SU-DHL-6 (cell line): ENCODE results near the gene CLIC6.

Experiments
- H2AFZ ChIP-seq: fragments of 200-600 bp; sonication (generic); 2 replicates; pipeline ENCODE4 v1.6.1; 2014; ENCODE audit warnings: low read depth, mild to moderate bottlenecking, moderate library complexity, mixed read lengths, antibody characterized with exemption, low read length; ENCODE audit not compliant: severe bottlenecking
- H3F3A ChIP-seq: fragments of 200-600 bp; shearing (Covaris generic); 2 replicates; pipeline ENCODE4 v1.6.0; 2016; ENCODE audit warnings: antibody characterized with exemption, mild to moderate bottlenecking; ENCODE audit not compliant: insufficient read depth
- H3K27ac ChIP-seq: fragments of 200-600 bp; sonication (generic); 2 replicates; pipeline ENCODE4 v1.5.1; 2016; ENCODE audit warnings: low read depth, mild to moderate bottlenecking, low read length, moderate library complexity, mixed read lengths
- H3K27me3 ChIP-seq: fragments of 200-600 bp; sonication (generic), shearing (Covaris generic); 2 replicates; pipeline ENCODE4 v1.6.0; 2014; ENCODE audit warnings: mild to moderate bottlenecking, low read length
- H3K36me3 ChIP-seq: fragments of 200-600 bp; sonication (generic); 2 replicates; pipeline ENCODE4 v1.6.1; 2014; ENCODE audit warnings: mild to moderate bottlenecking, low read length, mixed read lengths
- H3K4me2 ChIP-seq: fragments of 300-600, 200-600 bp; shearing (Covaris generic), sonication (generic); 2 replicates; pipeline ENCODE4 v1.6.0; 2014; ENCODE audit warnings: low read length, low read depth, mild to moderate bottlenecking; ENCODE audit not compliant: poor library complexity, severe bottlenecking
- H3K4me3 ChIP-seq: fragments of 200-600 bp; sonication (generic); 2 replicates; pipeline ENCODE4 v1.5.1; 2014; ENCODE audit warnings: antibody characterized with exemption, low read length, mild to moderate bottlenecking, mixed read lengths; ENCODE audit not compliant: insufficient read depth, poor library complexity, severe bottlenecking
- H3K79me2 ChIP-seq: fragments of 200-600 bp; sonication (generic); 2 replicates; pipeline ENCODE4 v1.6.1; 2014; ENCODE audit warnings: mild to moderate bottlenecking, low read length, moderate library complexity; ENCODE audit not compliant: insufficient read depth
- H3K9ac ChIP-seq: fragments of 200-600 bp; sonication (generic); 2 replicates; pipeline ENCODE4 v1.7.0; 2014; ENCODE audit warnings: mild to moderate bottlenecking, low read length
- H3K9me2 ChIP-seq: fragments of 200-600 bp; sonication (generic); replicated peaks from 2 replicates; pipeline ENCODE4 v1.6.1; 2014; ENCODE audit warnings: low read length; ENCODE audit not compliant: insufficient read depth
- H3K9me3 ChIP-seq: fragments of 200-600 bp; sonication (generic); 2 replicates; pipeline ENCODE4 v1.6.1; 2014; ENCODE audit warnings: low read length, mixed read lengths; ENCODE audit not compliant: insufficient read depth
- H4K20me1 ChIP-seq: fragments of 200-600 bp; sonication (generic); 2 replicates; pipeline ENCODE4 v1.6.1; 2014; ENCODE audit warnings: low read depth, mild to moderate bottlenecking, antibody characterized with exemption, low read length, moderate library complexity, mixed read lengths
- CTCF ChIP-seq: fragments of 200-600 bp; sonication (generic); IDR thresholded peaks from one replicate; pipeline ENCODE4 v1.5.1; 2017; ENCODE audit warnings: antibody characterized with exemption, mild to moderate bottlenecking, low read length, moderate library complexity; ENCODE audit not compliant: insufficient read depth, poor library complexity, severe bottlenecking
- EZH2phosphoT487 ChIP-seq: fragments of 200-600 bp; sonication (generic), shearing (Covaris generic); conservative IDR thresholded peaks from 2 replicates; pipeline ENCODE4 v1.6.1; 2018; ENCODE audit warnings: mild to moderate bottlenecking, antibody characterized with exemption, low read length, moderate library complexity, mixed read lengths

The CLIC6 gene

DNA sequence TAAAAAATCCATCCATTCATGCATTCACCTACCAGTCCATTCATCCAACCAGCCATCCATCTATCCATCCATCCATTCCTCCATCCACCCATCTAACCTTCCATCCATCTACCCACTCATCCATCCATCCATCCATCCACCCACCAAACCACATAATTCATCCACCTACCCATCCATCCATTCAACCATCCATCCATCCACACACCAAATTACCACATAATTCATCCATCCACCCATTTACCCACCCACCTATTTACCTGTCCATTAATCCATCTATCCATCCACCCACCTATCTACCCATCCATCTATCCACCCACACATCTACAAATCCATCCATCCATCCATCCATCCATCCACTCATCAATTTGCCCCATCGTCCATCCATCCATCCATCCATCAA is 71.4 kb downstream of the CLIC6 start:
- H3K36me3 ChIP-seq = no peaks in the 10 kb centered on the region
- H3K9ac ChIP-seq = no peak overlapping the region
- H3K4me2 ChIP-seq = no peak overlapping the region
- H3K9me2 ChIP-seq = no peaks in the 10 kb centered on the region
- no peaks in the 10 kb centered on the region for H3K9me3 ChIP-seq
- H2AFZ ChIP-seq = no peak overlapping the region
- no peaks in the 10 kb centered on the region for H3F3A ChIP-seq
- H3K27ac ChIP-seq = no peak overlapping the region
- no peak overlapping the region for H3K4me3 ChIP-seq
- no peaks in the 10 kb centered on the region for H3K79me2 ChIP-seq
- TF ChIP-seq EZH2phosphoT487 = no peak
- no peak for TF ChIP-seq CTCF
- H4K20me1 ChIP-seq = no peaks in the 10 kb centered on the region
- H3K27me3 ChIP-seq = no peaks in the 10 kb centered on the region

DNA sequence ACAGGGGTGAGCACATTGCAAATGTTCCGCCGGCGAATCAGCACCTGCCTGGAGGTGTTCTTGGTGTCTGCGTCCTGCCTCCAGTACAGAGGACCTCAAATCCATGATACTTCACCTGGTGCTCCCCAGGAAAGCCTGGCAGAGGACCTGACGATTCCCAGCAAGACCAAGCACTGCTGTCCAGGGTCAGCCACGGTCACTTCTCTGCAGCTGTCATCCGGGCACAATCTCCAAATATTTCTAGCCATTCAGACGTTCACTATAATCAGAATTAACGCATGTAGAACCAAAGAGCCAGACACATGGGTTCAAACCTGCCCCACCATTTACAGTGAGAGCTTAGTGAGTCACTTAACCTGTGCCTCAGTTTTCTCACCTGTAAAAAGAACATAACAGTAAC is 74.5 kb downstream of the CLIC6 start:
- no peaks in the 10 kb centered on the region for H3K36me3 ChIP-seq
- TF ChIP-seq CTCF (no peak), EZH2phosphoT487 (no peak)
- H3K27me3 ChIP-seq = no peaks in the 10 kb centered on the region
- H3K9me3 ChIP-seq = no peaks in the 10 kb centered on the region
- no peak overlapping the region for H3K9ac ChIP-seq
- no peaks in the 10 kb centered on the region for H3F3A ChIP-seq
- H3K27ac ChIP-seq = no peak overlapping the region
- no peak overlapping the region for H2AFZ ChIP-seq
- no peaks in the 10 kb centered on the region for H4K20me1 ChIP-seq
- H3K79me2 ChIP-seq = no peaks in the 10 kb centered on the region
- H3K9me2 ChIP-seq = no peaks in the 10 kb centered on the region
- no peak overlapping the region for H3K4me3 ChIP-seq
- no peak overlapping the region for H3K4me2 ChIP-seq

DNA sequence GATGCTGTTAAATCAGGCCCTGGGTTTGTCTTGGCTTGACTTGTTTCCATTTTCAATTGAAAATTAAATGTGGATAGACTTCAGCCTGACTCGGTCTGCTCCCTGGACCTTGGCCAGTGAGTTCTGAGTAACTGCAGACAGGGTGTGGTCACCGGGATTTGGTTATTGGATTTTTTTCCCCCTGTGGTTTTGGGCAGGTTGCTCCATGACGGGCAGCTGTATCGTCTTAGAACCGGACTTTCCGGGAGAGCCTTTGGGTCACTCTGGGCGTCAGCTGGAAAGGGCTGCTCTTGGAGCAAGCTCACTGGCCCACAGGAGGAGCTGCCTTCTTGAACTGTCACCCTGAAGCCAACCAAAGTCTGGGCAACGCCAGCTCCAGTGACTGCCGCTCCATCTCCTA is 75.0 kb downstream of the CLIC6 start:
- Histone ChIP-seq H3K9ac (no peak overlapping the region), H3K27ac (no peak overlapping the region), H3K4me2 (no peak overlapping the region), H3K27me3 (no peaks in the 10 kb centered on the region), H3K36me3 (no peaks in the 10 kb centered on the region), H3K79me2 (no peaks in the 10 kb centered on the region), H3K9me2 (no peaks in the 10 kb centered on the region), H3K9me3 (no peaks in the 10 kb centered on the region), H2AFZ (no peak overlapping the region), H3F3A (no peaks in the 10 kb centered on the region), H3K4me3 (no peak overlapping the region), H4K20me1 (no peaks in the 10 kb centered on the region)
- no peak for TF ChIP-seq EZH2phosphoT487
- TF ChIP-seq CTCF = no peak

DNA sequence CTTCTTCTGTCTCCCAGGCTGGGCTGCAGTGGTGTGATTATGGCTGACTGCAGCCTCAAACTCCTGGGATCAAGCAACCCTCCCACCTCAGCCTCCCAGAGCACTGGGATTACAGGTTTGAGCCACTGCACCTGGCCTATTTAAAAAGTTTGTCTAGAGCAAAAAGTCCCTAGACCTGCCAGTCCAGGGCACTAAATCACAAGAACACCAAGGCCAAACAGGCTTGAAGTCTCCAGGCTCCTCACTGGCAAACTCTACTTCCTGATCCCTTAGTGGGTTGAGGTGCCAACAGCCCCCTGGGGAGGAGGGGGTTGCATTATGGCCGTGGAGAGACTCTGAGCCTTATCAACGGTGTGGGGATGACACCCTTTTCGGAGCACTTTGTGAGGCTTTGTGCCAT is 76.0 kb downstream of the CLIC6 start:
- no peak for TF ChIP-seq CTCF
- no peak for TF ChIP-seq EZH2phosphoT487
- Histone ChIP-seq H3K27me3 (no peaks in the 10 kb centered on the region), H4K20me1 (no peaks in the 10 kb centered on the region), H3K4me2 (no peak overlapping the region), H3K27ac (no peak overlapping the region), H3F3A (no peaks in the 10 kb centered on the region), H3K9me3 (no peaks in the 10 kb centered on the region), H3K79me2 (no peaks in the 10 kb centered on the region), H2AFZ (no peak overlapping the region), H3K9me2 (no peaks in the 10 kb centered on the region), H3K36me3 (no peaks in the 10 kb centered on the region), H3K9ac (no peak overlapping the region), H3K4me3 (no peak overlapping the region)
